HUES6 (cell line): ENCODE data around the gene NMNAT2.
"Not testable (repeated sequence)": the region's sequence is repeated elsewhere in the genome, so short reads cannot be mapped to it uniquely, and the experiment has no call there.

Source experiments
- H3K27ac ChIP-seq: 2 replicates; pipeline ENCODE4 v1.7.0; 2013; ENCODE audit warnings: low read depth, mild to moderate bottlenecking, low read length, inconsistent platforms
- H3K27me3 ChIP-seq: 2 replicates; pipeline ENCODE4 v1.6.1; 2013; ENCODE audit warnings: low read length; ENCODE audit not compliant: control insufficient read depth, insufficient read depth
- H3K36me3 ChIP-seq: 2 replicates; pipeline ENCODE4 v1.6.1; 2013; ENCODE audit warnings: low read length; ENCODE audit not compliant: control insufficient read depth, insufficient read depth
- H3K4me1 ChIP-seq: 2 replicates; pipeline ENCODE4 v1.6.1; 2013; ENCODE audit warnings: low read length; ENCODE audit not compliant: control insufficient read depth, insufficient read depth
- H3K4me3 ChIP-seq: 2 replicates; pipeline ENCODE4 v1.5.1; 2013; ENCODE audit warnings: low read depth, low read length
- H3K9ac ChIP-seq: one replicate; pipeline ENCODE4 v1.6.1; 2013; ENCODE audit warnings: mild to moderate bottlenecking, low read length
- H3K9me3 ChIP-seq: 2 replicates; pipeline ENCODE4 v1.6.1; 2013; ENCODE audit warnings: low read depth, low read length; ENCODE audit not compliant: control insufficient read depth, insufficient read depth

The NMNAT2 gene

DNA sequence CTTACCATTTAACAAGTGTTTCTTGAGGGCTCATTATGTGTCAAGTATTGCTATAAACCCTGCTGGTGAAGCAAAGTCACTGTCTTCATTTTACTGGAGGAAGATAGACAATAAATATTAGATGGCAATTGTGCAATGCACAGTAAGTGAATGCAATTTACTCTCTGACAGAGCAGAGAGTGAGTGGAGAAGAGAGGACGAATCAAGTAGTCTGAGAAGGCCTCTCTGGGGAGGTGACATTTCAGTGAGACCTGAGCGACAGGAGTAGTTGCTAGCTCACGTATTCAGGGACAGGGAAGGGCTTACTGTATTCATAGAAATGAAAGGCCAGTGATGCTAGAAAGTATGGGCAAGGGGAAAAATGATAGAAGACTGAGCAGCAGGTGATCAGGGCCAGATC, 1.2 kb upstream of the NMNAT2 start:
- Histone ChIP-seq H3K4me3 (no peak overlapping the region), H3K27me3 (peaks cover 54% of the 10 kb centered on the region), H3K4me1 (peaks cover 6% of the 10 kb centered on the region; the same call in 1 of the 2 replicates), H3K27ac (no peak overlapping the region), H3K36me3 (no peaks in the 10 kb centered on the region), H3K9ac (no peak overlapping the region), H3K9me3 (no peaks in the 10 kb centered on the region)

DNA sequence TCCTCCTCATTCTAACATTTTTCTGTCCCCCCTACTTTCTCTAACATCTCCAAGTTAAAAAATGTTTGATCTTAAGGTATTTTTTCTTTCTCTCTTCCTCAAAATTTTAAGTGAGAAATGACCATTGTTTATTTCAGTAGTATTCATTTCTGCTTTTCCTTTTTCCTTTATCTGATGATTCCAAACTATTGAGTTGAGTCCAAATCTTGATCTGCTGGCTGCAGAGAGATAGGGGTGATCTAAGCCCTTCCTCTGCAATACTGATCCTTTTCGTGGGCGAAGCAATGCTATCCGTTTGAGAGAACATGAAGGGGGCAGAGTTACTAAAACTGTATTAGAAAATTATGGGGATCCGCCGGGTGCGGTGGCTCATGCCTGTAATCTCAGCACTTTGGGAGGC, 516 bp upstream of the NMNAT2 start:
- H3K4me1 ChIP-seq = peaks cover 6% of the 10 kb centered on the region; the same call in 1 of the 2 replicates
- no peaks in the 10 kb centered on the region for H3K36me3 ChIP-seq
- H3K27ac ChIP-seq = no peak overlapping the region
- H3K4me3 ChIP-seq = peak overlapping the region; percentile 71
- H3K9ac ChIP-seq = no peak overlapping the region
- H3K9me3 ChIP-seq = no peaks in the 10 kb centered on the region
- peaks cover 54% of the 10 kb centered on the region for H3K27me3 ChIP-seq

DNA sequence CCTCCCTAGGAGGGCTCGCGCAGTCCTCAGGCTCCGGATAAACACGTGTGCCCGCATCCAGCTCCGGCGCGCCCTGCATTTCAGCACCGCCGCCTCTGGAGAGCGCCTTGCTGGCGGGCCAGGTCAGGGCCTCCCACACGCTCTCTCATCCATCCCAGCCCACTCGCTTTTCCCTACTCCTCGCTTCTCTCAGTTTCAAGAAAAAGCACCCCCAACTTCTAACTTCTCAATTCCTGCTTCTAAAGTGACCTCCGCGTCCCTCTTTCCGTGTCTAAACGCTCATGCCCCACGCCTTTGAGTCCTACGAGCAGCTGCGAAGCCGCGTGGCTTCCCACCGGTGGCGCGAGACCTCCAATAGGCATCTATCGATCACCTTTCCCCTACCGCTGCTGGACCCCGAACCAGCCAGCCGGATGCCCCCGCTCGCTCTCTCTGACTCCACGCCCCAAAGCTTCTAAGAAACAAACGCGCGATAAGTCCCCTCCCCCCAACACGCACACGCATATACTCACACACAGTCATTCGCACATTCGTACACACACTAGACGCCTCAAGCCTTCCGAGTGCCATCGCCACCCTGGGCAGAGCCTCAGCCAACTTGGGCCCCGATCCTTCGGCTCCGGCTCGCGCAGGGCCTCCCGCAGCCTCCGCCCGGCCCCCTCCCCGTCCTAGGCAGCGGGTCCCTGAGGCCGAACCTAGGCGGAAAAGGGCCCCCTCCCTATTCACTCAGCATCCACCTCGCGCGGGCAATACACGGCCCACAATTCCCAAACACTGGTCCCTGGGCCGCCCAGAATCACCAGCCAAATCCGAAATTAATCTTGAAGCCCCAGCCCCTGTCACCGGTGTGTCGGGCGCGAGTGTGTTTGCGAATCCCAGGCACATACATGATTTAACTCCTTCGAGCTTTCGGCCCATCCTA, 1.1 kb downstream of the NMNAT2 start:
- Histone ChIP-seq H3K9ac (no peak overlapping the region), H3K36me3 (no peaks in the 10 kb centered on the region), H3K4me3 (peak overlapping the region; percentile 71), H3K4me1 (peaks cover 6% of the 10 kb centered on the region; the same call in 1 of the 2 replicates), H3K27me3 (peaks cover 54% of the 10 kb centered on the region), H3K9me3 (no peaks in the 10 kb centered on the region), H3K27ac (no peak overlapping the region)

DNA sequence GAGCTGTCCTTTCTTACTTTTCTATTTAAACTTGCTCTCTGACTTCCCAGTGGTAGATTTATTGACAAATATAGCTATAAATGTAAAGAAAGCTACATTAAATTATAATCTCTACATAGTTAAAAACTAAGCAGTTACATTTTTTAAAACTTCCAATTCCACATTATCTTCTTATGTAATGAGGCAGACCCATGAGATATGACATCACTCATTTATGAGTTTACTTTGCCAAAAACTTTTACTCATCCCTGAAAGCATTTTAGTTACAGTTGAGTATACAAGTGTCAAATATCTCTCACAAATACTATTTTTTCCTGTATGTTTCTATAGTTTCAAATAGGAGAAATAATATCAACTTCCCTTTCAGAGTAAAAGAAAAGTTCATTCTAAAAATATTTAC, 3.8 kb downstream of the NMNAT2 start:
- Histone ChIP-seq H3K27me3 (peaks cover 44% of the 10 kb centered on the region), H3K27ac (no peak overlapping the region)

DNA sequence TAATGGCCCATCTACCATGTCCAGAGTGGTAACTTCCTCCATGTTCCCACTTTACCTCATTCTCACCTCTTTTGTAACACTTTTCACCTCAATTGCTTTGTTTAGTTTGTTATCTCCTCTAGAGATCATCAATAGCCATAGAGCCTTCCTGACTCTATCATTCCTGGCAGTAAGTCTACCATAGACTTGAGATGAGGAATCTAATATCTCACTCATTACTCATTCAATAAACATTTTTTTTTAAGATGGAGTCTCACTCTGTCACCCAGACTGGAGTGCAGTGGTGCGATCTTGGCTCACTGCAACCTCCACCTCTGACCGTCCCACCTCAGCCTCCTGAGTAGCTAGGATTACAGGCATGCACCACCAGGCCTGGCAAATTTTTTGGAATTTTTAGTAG, 7.1 kb downstream of the NMNAT2 start:
- H3K4me1 ChIP-seq = no peaks in the 10 kb centered on the region; the same call in 1 of the 2 replicates
- no peak overlapping the region for H3K4me3 ChIP-seq
- H3K27ac ChIP-seq = no peak overlapping the region
- H3K9me3 ChIP-seq = no peaks in the 10 kb centered on the region
- H3K27me3 ChIP-seq = peaks cover 12% of the 10 kb centered on the region
- H3K9ac ChIP-seq = no peak overlapping the region
- H3K36me3 ChIP-seq = no peaks in the 10 kb centered on the region

More for the DNA sequence above, 3.8 kb downstream of the NMNAT2 start:
- no peak overlapping the region for H3K4me3 ChIP-seq
- peaks cover 6% of the 10 kb centered on the region; the same call in 1 of the 2 replicates for H3K4me1 ChIP-seq
- H3K9me3 ChIP-seq = no peaks in the 10 kb centered on the region
- no peaks in the 10 kb centered on the region for H3K36me3 ChIP-seq
- no peak overlapping the region for H3K9ac ChIP-seq

DNA sequence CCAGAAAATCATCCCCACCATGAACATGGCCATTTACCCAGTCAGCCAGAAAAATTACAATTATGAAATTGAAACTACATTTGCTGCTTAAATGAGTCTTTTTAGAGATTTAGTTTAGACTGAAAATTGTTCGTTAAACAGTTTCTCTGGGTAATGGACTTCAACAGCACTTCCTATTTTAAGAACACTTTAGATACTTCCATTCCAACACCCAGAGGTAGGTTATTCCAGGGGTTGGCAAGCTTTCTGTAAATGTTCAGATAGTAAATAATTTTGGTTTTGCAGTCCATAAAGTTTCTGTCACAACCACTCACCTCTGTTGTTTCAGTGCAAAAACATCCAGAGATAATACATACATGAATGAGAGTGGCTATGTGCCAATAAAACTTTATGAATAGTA, 10.2 kb downstream of the NMNAT2 start:
- Histone ChIP-seq H3K9ac (no peak overlapping the region), H3K9me3 (no peaks in the 10 kb centered on the region), H3K4me1 (peaks cover 18% of the 10 kb centered on the region), H3K27ac (no peak overlapping the region), H3K36me3 (no peaks in the 10 kb centered on the region), H3K27me3 (no peaks in the 10 kb centered on the region), H3K4me3 (no peak overlapping the region)

DNA sequence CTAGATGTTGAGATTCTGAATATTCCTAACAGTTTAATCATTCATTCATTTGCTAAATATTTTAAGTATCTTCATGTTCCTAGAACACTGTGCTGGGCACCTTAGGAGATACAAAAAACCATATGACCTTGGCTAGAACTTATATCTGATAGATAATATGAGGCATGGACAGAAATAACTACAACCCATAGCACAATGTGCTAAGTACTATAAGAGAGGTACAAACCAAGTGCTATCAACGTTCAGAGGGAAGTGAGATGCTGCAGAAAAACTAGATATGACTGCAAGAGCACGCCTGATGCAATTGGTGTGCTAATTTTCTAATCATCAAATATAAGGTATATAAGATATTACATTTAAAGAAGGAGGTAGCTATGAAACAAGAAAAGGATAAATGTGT, 10.7 kb downstream of the NMNAT2 start:
- no peak overlapping the region for H3K4me3 ChIP-seq
- H3K27me3 ChIP-seq = no peaks in the 10 kb centered on the region
- no peak overlapping the region for H3K9ac ChIP-seq
- H3K27ac ChIP-seq = no peak overlapping the region
- H3K9me3 ChIP-seq = no peaks in the 10 kb centered on the region
- no peaks in the 10 kb centered on the region for H3K36me3 ChIP-seq
- H3K4me1 ChIP-seq = peaks cover 23% of the 10 kb centered on the region

DNA sequence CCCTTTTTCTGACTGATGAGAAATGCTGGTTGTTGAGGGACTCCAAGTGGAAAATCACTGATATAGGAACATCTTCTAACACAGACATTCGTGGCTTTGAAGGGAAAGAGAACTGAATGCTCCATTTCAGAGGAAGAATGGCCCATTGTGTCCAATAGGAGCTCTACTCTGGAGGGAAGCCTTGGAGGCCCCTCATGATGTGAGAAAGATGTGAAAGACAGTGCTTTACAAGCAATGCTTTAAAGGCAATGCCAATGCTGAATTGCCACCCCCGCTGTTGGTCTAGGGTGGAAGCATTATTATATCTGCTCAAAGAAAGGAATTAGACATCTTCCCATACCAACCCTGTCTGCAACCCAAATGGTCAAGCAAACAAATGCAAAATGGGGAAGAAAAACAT, 13.7 kb downstream of the NMNAT2 start:
- Histone ChIP-seq H3K9ac (no peak overlapping the region), H3K27ac (peak overlapping the region; percentile 56)

DNA sequence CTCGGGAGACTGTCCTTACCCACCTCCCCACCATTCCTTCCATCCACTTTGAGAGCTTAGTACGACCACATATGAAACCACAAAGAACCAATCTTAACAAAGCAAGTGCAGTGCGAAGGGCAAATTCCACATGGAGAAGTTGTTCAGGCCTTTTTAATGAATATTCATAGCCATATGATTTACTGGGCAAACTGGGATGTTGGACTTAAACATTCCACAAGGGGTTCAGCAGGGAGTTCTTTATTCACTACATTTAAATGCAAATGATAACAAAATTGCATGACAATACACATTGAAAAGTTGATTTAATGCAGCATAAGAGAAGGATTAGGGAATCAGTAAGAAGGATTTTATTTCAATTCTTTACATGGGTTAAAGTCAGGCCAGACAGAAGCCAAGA, 14.7 kb downstream of the NMNAT2 start:
- peak overlapping the region; percentile 25; the same call in 1 of the 2 replicates for H3K4me3 ChIP-seq
- no peak overlapping the region for H3K9ac ChIP-seq
- H3K36me3 ChIP-seq = no peaks in the 10 kb centered on the region
- no peaks in the 10 kb centered on the region for H3K9me3 ChIP-seq
- H3K4me1 ChIP-seq = peaks cover 24% of the 10 kb centered on the region
- no peaks in the 10 kb centered on the region for H3K27me3 ChIP-seq
- peak overlapping the region; percentile 76 for H3K27ac ChIP-seq

More for the DNA sequence above, 13.7 kb downstream of the NMNAT2 start:
- Histone ChIP-seq H3K27me3 (no peaks in the 10 kb centered on the region), H3K9me3 (no peaks in the 10 kb centered on the region), H3K4me3 (no peak overlapping the region), H3K36me3 (no peaks in the 10 kb centered on the region), H3K4me1 (peaks cover 24% of the 10 kb centered on the region)

DNA sequence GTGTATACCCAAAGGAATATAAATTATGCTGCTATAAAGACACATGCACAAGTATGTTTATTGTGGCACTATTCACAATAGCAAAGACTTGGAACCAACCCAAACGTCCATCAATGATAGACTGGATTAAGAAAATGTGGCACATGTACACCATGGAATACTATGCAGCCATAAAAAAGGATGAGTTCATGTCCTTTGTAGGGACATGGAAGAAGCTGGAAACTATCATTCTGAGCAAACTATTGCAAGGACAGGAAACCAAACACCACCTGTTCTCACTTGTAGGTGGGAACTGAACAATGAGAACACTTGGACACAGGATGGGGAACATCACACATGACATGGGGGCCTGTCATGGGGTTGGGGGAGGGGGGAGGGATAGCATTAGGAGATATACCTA, 16.6 kb downstream of the NMNAT2 start:
- peaks cover 24% of the 10 kb centered on the region for H3K4me1 ChIP-seq
- not testable (repeated sequence) for H3K4me3 ChIP-seq, H3K27ac ChIP-seq, H3K9me3 ChIP-seq, H3K36me3 ChIP-seq, H3K9ac ChIP-seq, H3K27me3 ChIP-seq

DNA sequence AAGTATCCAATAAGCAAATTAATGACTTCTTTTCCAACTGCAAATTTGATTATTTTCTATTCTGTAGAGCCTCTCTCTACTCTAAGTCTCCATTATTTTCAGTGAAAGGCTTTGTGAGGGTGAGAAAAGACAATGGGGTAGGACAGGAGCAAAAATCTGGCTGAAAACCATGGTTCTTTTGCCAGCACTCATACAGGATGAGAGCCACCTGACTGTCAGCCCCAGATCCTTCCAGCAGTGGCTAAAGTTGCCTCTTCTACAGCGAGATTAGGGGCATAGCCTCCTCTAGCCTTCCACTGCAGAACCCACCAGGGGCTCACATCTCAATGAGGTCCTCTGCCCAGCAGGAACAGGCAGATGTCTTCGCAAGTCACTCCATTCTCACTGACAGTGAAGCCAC, 23.7 kb downstream of the NMNAT2 start:
- H3K4me3 ChIP-seq = no peak overlapping the region
- H3K27me3 ChIP-seq = no peaks in the 10 kb centered on the region
- no peaks in the 10 kb centered on the region for H3K9me3 ChIP-seq
- no peak overlapping the region for H3K9ac ChIP-seq
- H3K27ac ChIP-seq = no peak overlapping the region
- no peaks in the 10 kb centered on the region for H3K4me1 ChIP-seq
- no peaks in the 10 kb centered on the region for H3K36me3 ChIP-seq
